GM06990 (cell line): ENCODE data around the gene RNASE2.

Experiments used
- DNase-seq: peaks from one replicate; pipeline ENCODE4 v3.0.0-alpha.2; 2011; ENCODE audit not compliant: insufficient read length; ENCODE audit errors: extremely low read depth
- H3K27me3 ChIP-seq: replicated peaks from 2 replicates; pipeline ENCODE4 v1.6.0; 2011; ENCODE audit warnings: low read length; ENCODE audit not compliant: control insufficient read depth, insufficient read depth
- H3K36me3 ChIP-seq: 2 replicates; pipeline ENCODE4 v1.5.1; 2011; ENCODE audit warnings: low read length; ENCODE audit not compliant: control insufficient read depth, insufficient read depth
- H3K4me3 ChIP-seq: replicated peaks from 2 replicates; pipeline ENCODE4 v1.5.1; 2011; ENCODE audit warnings: low read depth, mild to moderate bottlenecking, control low read depth, low read length
- TF ChIP-seq, protein P1 (sequence below): IDR thresholded peaks from 2 replicates; pipeline ENCODE4 v1.5.1; 2011; ENCODE audit warnings: low read length, control low read depth, mild to moderate bottlenecking, inconsistent platforms; ENCODE audit not compliant: insufficient read depth, poor library complexity, severe bottlenecking

Gene RNASE2

DNA sequence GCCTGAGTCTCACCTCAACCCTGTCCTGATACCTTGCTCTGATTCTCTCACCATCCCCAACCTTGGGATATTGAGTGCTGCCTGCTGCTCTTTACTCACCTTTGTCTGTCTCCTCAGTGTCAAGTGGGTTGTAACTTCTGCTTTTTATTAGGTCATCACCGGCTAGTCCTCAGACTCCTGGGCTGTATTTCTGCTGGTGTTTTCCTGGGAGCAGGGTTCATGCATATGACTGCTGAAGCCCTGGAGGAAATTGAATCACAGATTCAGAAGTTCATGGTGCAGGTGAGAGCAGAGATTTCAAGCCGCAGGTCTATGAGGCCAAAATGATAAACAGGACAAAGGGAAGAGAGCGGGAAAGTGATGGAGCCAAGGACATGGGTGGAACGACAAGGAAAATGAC, 44.3 kb downstream of the RNASE2 start:
- H3K4me3 ChIP-seq, result no peak overlapping the region

GRCh38 chr14:21001218-21001617, 45.9 kb downstream of the RNASE2 start:
- Histone ChIP-seq H3K36me3 (peaks cover 3% of the 10 kb centered on the region), H3K4me3 (no peak overlapping the region), H3K27me3 (no peaks in the 10 kb centered on the region)
- TF ChIP-seq, protein P1, sequence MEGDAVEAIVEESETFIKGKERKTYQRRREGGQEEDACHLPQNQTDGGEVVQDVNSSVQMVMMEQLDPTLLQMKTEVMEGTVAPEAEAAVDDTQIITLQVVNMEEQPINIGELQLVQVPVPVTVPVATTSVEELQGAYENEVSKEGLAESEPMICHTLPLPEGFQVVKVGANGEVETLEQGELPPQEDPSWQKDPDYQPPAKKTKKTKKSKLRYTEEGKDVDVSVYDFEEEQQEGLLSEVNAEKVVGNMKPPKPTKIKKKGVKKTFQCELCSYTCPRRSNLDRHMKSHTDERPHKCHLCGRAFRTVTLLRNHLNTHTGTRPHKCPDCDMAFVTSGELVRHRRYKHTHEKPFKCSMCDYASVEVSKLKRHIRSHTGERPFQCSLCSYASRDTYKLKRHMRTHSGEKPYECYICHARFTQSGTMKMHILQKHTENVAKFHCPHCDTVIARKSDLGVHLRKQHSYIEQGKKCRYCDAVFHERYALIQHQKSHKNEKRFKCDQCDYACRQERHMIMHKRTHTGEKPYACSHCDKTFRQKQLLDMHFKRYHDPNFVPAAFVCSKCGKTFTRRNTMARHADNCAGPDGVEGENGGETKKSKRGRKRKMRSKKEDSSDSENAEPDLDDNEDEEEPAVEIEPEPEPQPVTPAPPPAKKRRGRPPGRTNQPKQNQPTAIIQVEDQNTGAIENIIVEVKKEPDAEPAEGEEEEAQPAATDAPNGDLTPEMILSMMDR, result no peak
- no peak for DNase-seq

More for the DNA sequence above, 44.3 kb downstream of the RNASE2 start:
- Histone ChIP-seq H3K27me3 (no peaks in the 10 kb centered on the region), H3K36me3 (peaks cover 9% of the 10 kb centered on the region)
- no peak for DNase-seq
- TF ChIP-seq, protein P1, result no peak

GRCh38 chr14:21003788-21004346, 48.6 kb downstream of the RNASE2 start:
- DNase-seq, result no peak
- TF ChIP-seq, protein P1, result no peak
- Histone ChIP-seq H3K36me3 (no peaks in the 10 kb centered on the region), H3K4me3 (no peak overlapping the region), H3K27me3 (no peaks in the 10 kb centered on the region)
